GM18519 (cell line): ENCODE measurements around the gene CD22.
"Not testable (repeated sequence)": the region's sequence is repeated elsewhere in the genome, so short reads cannot be mapped to it uniquely, and the experiment has no call there.

Experiments used
- ATAC-seq: cut with Tn5 transposase; IDR thresholded peaks from one replicate; pipeline ENCODE4 v1.9.1; 2021; ENCODE audit warnings: mild to moderate bottlenecking, moderate library complexity; ENCODE audit not compliant: unreplicated experiment, low FRiP score

CD22 gene

DNA sequence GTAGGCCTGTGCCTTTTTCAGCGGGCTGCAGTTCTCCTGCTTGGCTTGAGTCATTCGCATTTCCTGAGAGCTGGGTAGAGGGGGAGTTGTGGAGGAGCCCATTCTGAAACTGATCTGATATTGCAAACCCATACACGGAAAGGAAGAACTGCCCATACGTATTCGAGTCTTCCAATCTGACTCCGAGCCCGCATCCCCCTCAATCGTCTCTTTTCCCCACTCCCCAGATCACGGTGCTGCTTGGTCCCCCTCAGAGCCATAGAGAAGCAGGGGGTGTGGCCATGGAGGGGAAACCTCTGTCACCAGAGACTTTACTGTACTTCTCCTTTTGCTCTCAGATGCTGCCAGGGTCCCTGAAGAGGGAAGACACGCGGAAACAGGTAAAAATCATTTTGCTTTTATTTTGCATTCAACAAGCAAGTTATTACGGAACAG lies at the start of gene CD22:
Gene CD22 (plus strand): TSS at position 337 of the 435 bp plus-strand sequence. CDS start 2,854 bp downstream, outside the sequence.
- ATAC-seq = no peak

DNA sequence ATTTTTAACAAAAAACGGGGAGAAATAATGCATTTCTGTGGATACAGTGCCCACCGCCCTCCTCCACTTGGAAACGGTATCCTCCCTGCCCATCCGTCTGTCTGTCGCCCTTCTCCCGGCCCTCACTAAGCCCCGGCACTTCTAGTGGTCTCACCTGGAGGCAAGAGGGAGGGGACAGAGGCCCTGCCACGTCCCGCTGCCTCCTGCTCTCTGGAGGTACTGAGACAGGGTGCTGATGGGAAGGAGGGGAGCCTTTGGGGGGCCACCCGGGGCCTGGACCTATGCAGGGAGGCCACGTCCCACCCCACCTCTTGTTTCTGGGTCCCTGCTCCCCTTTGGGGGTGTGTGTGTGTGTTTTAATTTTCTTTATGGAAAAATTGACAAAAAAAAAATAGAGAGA lies 49.6 kb upstream of the CD22 start:
- no peak for ATAC-seq

DNA sequence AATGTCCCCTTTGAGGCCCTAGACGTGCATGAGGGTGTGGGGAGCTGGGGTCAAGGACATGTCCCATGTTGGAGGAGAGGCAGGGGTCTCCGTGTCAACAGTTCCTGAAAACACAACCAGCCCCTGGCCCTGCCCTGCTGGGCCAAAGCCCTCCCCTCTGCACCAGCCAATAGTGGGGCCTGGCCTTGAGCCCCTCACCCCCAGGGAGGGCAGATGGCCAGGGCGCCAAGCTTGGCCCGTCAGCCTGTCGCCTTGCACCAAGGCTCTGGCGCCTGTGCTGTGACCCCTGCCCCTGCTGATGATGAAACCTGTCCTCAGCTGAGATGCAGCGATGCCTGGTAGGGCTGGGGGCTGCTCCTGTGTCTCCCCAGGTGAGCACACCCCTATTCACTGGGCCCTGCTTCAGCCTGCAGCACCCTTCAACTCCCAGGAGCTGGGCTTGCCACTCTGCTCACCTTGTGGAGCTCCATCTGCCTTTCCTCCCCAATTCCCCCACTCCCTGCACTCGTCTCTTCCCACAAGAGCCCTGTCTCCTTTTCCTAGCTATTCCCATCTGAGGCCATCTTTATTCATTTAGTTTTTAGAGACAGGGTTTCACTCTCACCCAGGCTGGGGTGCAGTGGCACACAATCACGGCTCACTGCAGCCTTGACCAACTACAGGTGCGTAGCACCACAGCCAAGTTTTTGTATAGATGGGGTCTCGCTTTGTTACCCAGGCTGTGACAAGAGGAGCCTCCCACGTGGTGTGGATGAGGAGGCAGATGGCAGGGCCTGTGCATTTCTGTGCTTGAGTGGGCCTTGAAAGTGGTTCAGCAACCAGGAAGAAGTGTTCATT lies 48.8 kb upstream of the CD22 start:
- ATAC-seq = no peak

DNA sequence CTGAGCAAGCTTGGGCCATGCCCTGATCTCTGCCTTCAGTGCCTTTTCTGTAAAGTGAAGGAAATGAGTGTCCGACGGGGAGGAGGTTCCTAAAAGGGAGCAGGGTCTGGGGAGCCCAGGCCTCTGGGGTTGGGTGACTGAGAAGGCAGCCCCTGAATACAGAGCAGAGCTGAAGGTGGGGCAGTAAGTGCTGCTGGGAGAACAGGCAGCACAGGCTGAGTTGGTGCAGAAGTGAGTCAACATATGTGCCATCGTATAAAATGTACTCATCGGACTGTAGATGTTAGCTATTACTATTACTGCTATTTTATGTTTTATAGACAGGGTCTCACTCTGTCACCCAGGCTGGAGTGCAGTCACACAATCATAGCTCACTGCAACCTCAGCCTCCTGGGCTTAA lies 47.7 kb upstream of the CD22 start:
- ATAC-seq = no peak

DNA sequence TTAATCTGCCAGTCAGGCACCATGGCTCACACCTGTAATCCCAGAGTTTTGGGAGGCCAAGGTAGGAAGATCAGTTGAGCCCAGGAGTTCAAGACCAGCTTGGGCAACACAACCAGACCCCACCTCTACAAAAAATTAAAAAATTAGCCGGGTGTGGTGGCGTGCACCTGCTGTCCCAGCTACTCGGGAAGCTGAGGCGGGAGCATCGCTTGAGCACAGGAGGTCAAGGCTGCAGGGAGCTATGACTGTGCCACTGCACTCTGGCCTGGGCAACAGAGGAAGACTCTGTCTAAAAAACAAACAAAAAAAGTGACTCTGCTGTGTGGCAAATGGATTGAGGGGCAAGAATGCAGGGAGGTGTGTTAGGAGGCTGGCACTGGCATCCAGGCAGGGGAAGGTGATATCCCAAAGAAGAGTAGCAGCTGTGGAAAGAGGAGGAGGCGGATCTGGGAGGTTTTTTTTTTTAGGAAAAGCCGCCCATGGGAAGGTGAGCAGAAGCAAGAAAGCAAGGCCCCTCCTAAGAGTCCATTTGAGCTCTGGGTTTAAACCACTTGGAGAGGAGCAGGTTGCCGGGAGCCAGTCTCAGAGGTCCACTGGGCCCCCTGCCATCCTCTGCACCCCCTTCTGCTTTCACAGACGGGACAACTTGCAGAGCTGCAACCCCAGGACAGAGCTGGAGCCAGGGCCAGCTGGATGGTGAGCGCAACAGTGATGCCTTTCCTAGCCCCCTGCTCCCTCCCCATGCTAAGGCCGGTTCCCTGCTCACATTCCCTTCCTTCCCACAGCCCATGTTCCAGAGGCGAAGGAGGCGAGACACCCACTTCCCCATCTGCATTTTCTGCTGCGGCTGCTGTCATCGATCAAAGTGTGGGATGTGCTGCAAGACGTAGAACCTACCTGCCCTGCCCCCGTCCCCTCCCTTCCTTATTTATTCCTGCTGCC lies 44.6 kb upstream of the CD22 start:
- no peak for ATAC-seq

DNA sequence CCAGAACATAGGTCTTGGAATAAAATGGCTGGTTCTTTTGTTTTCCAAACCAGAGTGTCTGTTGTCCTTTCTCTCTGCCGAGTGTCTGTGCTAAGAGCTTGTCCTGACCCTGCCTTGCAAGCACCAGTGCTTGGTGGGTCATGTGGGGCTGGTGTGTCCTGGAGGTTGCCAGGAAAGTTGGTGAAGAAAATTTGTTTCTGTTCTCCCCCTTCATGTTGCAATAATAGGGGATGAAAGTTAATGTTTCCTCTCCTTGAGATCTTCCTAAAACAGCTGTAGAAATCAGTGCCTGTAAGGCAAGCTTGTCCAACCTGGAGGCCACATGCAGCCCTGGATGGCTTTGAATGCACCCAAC lies 43.9 kb upstream of the CD22 start:
- ATAC-seq = no peak

DNA sequence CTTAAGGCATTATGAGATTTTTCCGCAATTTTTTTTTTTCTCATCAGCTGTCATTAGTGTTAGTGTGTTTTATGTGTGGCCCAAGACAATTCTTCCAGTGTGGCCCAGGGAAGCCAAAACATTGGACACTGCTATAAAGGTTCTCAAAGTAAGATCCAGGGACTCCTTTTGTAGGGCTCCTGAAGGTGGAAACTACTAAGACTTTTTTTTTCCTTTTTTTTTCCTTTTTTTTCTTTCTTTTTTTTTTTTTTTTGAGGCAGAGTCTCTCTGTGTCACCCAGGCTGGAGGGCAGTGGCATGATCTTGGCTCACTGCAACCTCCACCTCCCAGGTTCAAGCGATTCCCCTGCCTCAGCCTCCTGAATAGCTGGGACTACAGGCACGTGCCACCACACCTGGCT lies 43.5 kb upstream of the CD22 start:
- not testable (repeated sequence) for ATAC-seq

DNA sequence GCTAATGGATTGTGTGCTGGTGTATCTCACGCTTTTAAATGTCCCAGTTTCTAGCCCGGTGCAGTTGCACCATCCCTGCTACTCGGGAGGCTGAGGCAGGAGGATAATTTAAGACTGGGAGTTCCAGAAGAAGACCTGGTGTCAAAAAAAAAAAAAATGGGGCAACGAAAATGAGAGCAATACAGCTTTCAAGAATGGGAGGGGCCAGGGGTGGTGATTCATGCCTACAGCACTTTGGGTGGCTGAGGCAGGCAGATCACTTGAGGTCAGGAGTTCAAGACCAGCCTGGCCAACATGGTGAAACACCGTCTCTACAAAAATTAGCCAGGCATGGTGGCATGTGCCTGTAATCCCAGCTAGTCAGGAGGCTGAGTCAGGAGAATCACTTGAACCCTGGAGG lies 42.9 kb upstream of the CD22 start:
- not testable (repeated sequence) for ATAC-seq

DNA sequence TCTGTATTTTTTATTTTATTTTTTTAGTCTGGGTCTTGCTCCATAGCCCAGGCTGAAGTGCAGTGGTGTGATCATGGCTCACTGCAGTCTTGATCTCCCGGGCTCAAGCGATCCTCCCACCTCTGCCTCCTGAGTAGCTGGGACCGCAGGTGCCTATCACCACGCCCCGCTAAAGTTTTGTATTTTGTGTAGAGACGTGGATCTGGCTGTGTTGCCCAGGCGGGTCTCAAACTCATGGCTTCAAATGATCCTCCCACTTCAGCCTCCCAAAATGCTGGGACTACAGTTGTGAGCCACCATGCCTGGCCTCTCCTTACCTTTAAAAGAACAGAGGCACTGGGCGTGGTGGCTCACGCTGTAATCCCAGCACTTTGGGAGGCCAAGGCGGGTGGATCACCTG lies 41.3 kb upstream of the CD22 start:
- no peak for ATAC-seq

DNA sequence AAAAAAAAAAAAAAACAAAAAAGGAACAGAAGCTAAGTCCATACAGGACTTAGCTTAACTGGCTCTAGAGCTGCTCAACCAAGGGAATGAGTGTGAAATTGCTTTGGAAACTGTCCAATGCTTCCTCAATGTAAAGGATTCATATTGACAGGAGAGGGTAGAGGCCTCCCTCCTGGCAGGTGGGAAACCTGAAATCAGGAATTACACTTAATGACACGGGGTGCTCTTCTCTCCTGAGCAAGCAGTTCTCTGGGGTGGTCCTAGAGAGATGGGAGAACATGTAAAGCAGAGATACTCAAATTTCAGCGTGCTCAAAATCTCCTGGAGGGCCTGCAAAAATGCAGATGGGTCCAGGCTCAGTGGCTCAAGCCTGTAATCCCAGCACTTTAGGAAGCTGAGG lies 40.7 kb upstream of the CD22 start:
- no peak for ATAC-seq

DNA sequence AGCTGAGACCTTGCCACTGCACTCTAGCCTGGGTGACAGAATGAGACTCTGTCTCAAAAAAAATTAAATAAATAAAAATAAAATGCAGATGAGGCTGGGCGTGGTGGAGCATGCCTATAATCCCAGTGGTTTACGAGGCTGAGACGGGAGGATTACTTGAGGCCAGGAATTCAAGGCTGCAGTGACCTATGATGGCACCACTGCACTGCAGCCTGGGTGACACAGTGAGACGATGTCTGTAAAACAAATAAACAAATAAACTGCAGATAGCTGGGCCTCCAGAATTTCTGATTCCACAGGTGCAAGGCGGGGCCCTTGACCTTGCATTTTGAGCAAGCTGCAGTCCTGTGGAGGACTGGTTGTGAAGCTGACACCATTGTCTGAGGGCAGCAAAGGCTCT lies 40.1 kb upstream of the CD22 start:
- ATAC-seq = no peak

DNA sequence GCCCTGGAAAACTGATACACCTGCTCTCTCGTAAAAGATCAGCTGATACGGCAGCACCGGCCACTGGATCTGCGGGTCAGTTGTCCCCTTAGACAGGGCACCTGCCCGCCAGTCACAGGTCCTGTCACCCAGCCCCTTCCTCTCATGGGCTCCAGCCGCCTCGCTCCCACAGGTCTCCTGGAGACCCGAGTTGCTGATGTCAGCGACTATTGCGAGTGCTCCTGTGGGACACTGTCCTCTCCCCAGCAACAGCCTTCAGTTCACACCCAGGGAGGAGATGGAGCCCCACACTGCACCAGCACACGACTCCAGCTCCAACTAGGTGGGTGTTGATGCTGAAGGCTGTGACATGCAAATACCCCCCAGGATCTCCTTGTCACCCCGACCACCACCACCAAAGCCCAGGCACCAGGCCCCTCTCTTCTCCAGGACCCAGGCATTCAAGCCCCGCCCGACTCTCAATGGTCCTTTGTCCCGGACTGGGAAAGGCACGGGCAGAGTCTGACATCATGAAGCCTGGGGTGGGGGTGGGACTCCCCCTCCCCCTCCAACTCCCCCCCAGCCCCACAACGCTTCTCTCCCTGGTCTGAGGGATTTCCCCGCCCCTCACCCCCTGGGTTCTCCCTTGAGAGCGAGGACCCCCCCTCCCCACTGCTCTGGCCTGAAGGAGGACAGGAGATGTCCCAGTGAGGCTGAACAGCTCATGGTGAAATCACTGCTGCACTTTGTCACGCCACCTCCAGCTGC lies 38.4 kb upstream of the CD22 start:
- ATAC-seq = no peak

DNA sequence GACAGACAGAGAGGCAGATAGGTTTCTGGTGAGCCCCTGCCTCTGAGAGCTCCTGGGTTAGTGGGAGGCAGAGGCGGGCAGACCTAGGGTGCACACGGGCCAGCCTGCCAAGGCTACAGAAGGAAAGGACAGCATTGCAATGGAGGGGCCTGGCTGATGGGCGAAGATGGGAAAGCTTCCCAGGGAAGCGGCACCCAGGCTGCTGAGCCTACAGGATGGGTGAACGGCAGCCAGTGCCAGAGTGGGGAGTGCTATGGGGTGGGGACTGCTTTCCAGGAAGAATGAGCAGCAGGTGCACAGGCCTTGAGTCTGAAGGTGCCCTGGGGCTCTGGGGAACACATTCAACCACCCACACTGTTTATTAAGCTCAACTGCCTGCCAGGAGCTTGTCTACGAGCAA lies 37.7 kb upstream of the CD22 start:
- no peak for ATAC-seq

DNA sequence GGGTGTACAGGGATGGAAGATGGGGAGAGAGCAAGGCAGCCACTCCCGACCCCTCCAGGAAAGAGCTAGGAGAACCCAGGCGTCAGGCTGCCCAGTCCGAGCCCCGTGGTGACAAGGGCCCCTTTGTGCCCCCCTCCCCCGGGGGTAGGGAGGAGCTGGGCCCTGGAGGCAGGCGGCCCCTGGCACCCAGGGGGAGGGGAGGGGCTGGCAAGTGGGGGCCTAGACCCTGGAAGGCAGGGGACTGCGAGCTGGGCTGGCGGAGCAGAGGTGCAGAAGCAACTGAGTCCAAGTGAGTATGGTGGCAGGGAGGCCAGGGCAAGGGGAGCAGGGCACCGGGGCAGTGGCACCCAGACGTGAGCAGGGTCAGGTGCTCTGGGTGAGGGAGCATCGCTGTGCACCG lies 37.1 kb upstream of the CD22 start, which contains the start of gene MAG:
Gene MAG (plus strand): TSS at position 246 of the 400 bp plus-strand sequence. CDS start 3,248 bp downstream, outside the sequence.
- ATAC-seq = no peak

DNA sequence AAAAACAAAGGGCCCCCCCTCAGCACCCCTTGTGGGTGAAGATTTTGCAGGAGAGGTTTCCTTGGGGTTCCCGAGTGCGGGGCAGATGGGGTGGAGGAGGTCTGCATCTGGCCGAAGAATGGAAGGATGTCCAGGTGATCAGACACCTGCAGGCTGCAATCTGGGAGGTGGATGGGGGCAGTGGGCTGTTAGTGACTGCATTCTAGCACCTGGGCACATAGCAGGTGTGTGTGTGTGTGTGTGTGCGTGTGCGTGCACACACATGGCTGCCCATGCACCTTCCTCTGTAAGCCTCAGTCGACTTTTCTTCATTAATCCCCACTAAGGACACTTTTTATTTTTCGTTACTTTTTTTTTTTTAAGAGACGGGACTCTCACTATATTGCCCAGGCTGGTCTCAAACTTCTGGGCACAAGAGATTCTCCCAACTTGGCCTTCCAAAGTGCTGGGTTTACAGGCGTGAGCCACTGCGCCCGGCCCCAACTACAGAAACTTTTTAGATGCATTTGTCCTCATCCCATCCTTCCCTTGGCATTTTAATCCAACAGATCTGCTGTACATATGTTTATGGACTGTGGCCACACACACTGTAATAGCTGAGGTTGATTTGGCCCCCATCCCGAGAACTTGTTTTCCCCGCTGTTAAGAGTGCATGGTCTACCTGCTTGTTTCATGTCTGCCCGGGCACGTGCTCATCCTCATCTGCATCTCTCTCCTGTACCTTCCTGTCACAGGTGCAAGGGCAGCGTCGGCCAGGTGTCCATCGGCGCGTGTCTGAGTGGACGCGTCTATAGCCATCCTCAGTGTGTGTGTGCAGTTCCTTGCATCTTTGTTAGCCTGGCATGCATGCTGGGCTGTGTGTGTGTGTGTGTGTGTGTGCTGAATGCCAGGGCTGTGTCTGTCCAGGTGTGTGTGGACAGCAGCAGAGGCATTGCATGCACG lies 36.3 kb upstream of the CD22 start:
- ATAC-seq = no peak

DNA sequence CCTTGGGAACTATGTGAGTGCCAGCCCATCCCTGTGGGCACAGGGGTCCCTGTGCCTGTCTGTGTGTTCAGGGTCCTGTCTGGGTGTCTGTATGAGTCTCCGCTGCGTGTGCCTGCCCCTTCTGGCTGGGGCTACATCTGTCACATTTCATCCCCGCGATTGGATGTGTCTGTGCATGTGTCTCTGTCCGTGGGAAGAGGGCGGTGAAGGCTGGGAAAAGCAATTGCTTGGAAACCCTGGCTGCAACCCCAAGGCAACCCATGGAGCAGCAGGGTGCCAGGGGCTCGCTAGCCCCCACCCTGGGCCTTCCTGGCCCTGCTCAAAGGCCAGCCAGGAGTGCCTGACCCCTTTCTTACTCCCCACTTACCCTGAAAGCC lies 35.6 kb upstream of the CD22 start:
- ATAC-seq = no peak

DNA sequence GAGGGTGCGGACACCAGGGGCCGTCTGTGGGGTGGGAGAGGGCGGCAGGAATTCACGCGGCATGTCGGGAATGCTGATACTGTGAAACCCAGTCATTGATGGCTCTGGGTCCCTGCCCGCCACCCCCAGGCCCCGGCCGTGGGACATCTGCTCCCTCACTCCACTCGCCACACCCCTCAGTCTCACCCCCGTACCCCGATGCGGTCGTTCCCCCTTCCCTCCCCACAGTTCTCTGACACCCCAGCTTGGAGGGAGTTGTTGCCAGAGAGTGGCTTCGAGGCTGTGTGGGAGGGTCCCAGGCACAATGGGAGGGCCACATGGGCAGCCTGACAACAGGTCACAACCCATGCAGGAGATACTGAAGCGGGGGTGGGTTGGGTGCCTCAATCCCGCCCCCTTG lies 35.2 kb upstream of the CD22 start:
- ATAC-seq = no peak

DNA sequence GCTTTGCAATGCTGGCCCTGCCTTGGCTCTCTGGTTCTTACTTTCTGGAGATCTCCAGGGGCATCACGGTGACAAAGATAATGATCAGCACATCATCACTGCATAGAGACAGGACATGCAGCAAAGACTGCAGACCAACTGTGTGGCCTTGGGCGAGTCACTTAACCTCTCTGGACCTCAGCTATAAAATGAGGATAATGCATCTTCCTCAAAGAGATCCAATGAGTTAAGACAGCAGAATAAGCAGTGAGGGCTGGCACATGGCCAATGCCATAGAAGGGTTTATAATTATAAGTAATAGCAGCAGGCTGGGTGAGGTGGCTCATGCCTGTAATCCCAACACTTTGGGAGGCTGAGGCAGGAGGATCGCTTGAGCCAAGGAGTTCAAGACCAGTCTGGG lies 34.7 kb upstream of the CD22 start:
- no peak for ATAC-seq

DNA sequence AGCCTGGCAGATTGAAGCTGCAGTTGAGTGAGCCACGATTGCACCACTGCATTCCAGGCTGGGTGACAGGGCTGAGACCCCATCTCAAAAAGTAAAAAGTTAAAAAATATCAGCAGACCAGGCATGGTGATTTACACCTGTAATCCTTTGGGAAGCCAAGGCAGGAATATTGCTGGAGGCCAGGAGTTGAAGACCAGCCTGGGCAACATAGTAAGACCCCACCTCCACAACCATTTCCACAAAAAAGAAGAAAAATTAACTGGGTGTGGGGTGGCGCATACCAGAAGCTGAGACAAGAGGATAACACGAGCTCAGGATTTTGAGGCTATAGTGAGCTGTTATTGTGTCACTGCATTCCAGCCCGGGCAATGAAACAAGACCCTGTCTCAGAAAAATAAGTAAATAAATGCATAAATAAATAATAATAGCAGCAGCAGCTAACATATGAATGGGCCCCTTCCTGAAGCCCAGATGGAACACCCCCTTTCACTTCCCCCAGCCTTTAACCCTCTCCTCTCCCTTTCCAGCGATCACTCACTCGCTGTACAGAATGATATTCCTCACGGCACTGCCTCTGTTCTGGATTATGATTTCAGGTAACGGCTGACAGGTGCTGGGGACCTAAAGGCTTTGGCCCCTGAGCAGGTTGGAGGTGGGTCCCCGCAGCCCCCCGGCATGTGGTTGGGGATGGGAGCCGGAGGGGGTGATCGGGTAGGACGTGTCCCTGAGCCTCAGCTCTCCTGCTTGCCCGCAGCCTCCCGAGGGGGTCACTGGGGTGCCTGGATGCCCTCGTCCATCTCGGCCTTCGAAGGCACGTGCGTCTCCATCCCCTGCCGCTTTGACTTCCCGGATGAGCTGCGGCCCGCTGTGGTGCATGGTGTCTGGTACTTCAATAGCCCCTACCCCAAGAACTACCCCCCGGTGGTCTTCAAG lies 33.9 kb upstream of the CD22 start:
- no peak for ATAC-seq
